Mesothelial cell of epicardium (in vitro differentiated cells): ENCODE measurements around the gene CTAGE15. TPM values are rescaled to one million over a fixed set of nuclear protein-coding genes. Genes with fewer than 3 reads are reported as not detected.
"Not testable (repeated sequence)": the region's sequence is repeated elsewhere in the genome, so short reads cannot be mapped to it uniquely, and the experiment has no call there.

Source experiments
- DNase-seq, 2 experiments: peaks; one replicate each; pipeline ENCODE4 v3.0.0; 2021; ENCODE audit warnings: low spot score in 2 of 2; ENCODE audit not compliant: unreplicated experiment in 2 of 2
- H3K27ac Mint-ChIP-seq: 2 replicates; pipeline ENCODE4 v1.8.0; 2021; ENCODE audit warnings: mixed read lengths
- H3K27me3 Mint-ChIP-seq: 2 replicates; pipeline ENCODE4 v1.8.0; 2021; ENCODE audit warnings: low read depth, mixed read lengths
- H3K36me3 Mint-ChIP-seq: 2 replicates; pipeline ENCODE4 v1.8.0; 2021; ENCODE audit warnings: mixed read lengths
- H3K4me1 Mint-ChIP-seq: 2 replicates; pipeline ENCODE4 v1.8.0; 2021; ENCODE audit warnings: mixed read lengths
- H3K4me3 Mint-ChIP-seq: 2 replicates; pipeline ENCODE4 v1.8.0; 2021; ENCODE audit warnings: mild to moderate bottlenecking, moderate library complexity, mixed read lengths
- H3K9me3 Mint-ChIP-seq: 2 replicates; pipeline ENCODE4 v1.8.0; 2021; ENCODE audit warnings: mixed read lengths
- CTCF ChIP-seq: fragments of 200-600 bp; sonication (generic); IDR thresholded peaks from one replicate; pipeline ENCODE4 v1.5.0; 2021; ENCODE audit warnings: antibody characterized with exemption; ENCODE audit not compliant: unreplicated experiment
- total RNA-seq: library from RNA; stranded (reverse); gene quantifications from 3 replicates; pipeline ENCODE4 v1.2.1, GENCODE V29; 2021

CTAGE15 gene
- total RNA-seq, 1 donor from 2014 or later: 1.3 TPM

- H3K27me3 Mint-ChIP-seq, H3K4me3 Mint-ChIP-seq, H3K4me1 Mint-ChIP-seq, H3K9me3 Mint-ChIP-seq, H3K27ac Mint-ChIP-seq, H3K36me3 Mint-ChIP-seq, DNase-seq: not testable (repeated sequence)
Measured at GRCh38 chr7:143603549-143603948, 31.9 kb downstream of the CTAGE15 start.

- not testable (repeated sequence) for DNase-seq, H3K4me1 Mint-ChIP-seq, H3K4me3 Mint-ChIP-seq, H3K27ac Mint-ChIP-seq, H3K27me3 Mint-ChIP-seq, H3K9me3 Mint-ChIP-seq, H3K36me3 Mint-ChIP-seq
Measured at GRCh38 chr7:143606088-143606487, 34.5 kb downstream of the CTAGE15 start.

- not testable (repeated sequence) for H3K4me1 Mint-ChIP-seq, H3K27ac Mint-ChIP-seq, H3K4me3 Mint-ChIP-seq, H3K9me3 Mint-ChIP-seq, DNase-seq, H3K36me3 Mint-ChIP-seq, H3K27me3 Mint-ChIP-seq
- peak; percentile 21 for TF ChIP-seq CTCF
Measured at GRCh38 chr7:143615545-143615944, 43.9 kb downstream of the CTAGE15 start.

GRCh38 chr7:143617204-143617603, 45.6 kb downstream of the CTAGE15 start:
- not testable (repeated sequence) for H3K36me3 Mint-ChIP-seq, H3K27ac Mint-ChIP-seq, H3K27me3 Mint-ChIP-seq, H3K4me1 Mint-ChIP-seq, H3K4me3 Mint-ChIP-seq, DNase-seq, H3K9me3 Mint-ChIP-seq

GRCh38 chr7:143620058-143620457, 48.5 kb downstream of the CTAGE15 start:
- H3K4me1 Mint-ChIP-seq, H3K9me3 Mint-ChIP-seq, H3K4me3 Mint-ChIP-seq, H3K27me3 Mint-ChIP-seq, DNase-seq, H3K36me3 Mint-ChIP-seq, H3K27ac Mint-ChIP-seq: not testable (repeated sequence)

- H3K4me3 Mint-ChIP-seq, H3K27ac Mint-ChIP-seq, H3K4me1 Mint-ChIP-seq, H3K9me3 Mint-ChIP-seq, DNase-seq, H3K36me3 Mint-ChIP-seq, H3K27me3 Mint-ChIP-seq: not testable (repeated sequence)
Measured at GRCh38 chr7:143620646-143621045, 49.0 kb downstream of the CTAGE15 start, which contains the start of gene TCAF2. TCAF2 (plus strand) TSS chr7:143620974.

GRCh38 chr7:143621175-143621574, 49.6 kb downstream of the CTAGE15 start:
- DNase-seq, H3K9me3 Mint-ChIP-seq, H3K4me3 Mint-ChIP-seq, H3K4me1 Mint-ChIP-seq, H3K27ac Mint-ChIP-seq, H3K27me3 Mint-ChIP-seq, H3K36me3 Mint-ChIP-seq: not testable (repeated sequence)

- not testable (repeated sequence) for H3K4me1 Mint-ChIP-seq, H3K27ac Mint-ChIP-seq, H3K4me3 Mint-ChIP-seq, H3K9me3 Mint-ChIP-seq, H3K36me3 Mint-ChIP-seq, H3K27me3 Mint-ChIP-seq, DNase-seq
Measured at GRCh38 chr7:143622130-143622529, 50.5 kb downstream of the CTAGE15 start.

Other genes starting within 250 kb of the CTAGE15 start
- 5.6 to 6.1 TPM (median 5.8 TPM) in 3 replicates for gene FAM131B, start 209.1 kb upstream of the CTAGE15 start, total RNA-seq
- 284 to 295 TPM (median 290 TPM) in 3 replicates for gene ZYX, start 190.5 kb upstream of the CTAGE15 start, total RNA-seq
- 23.2 to 28.8 TPM (median 27.3 TPM) in 3 replicates for gene EPHA1, start 162.9 kb upstream of the CTAGE15 start, total RNA-seq
- not detected in 3 replicates for gene TAS2R60, start 128.3 kb upstream of the CTAGE15 start, total RNA-seq
- not detected in 3 replicates for gene TAS2R41, start 93.9 kb upstream of the CTAGE15 start, total RNA-seq
- gene TCAF2, start 49.2 kb downstream of the CTAGE15 start, total RNA-seq: 1.6 to 1.9 TPM (median 1.7 TPM) in 3 replicates
- gene CTAGE6, start 185.9 kb downstream of the CTAGE15 start, total RNA-seq: 0.14 to 0.36 TPM in 2 of 3 replicates, not detected in the other